Stimulated activated CD4-positive, alpha-beta T cell treated with anti-CD3 and anti-CD28 coated beads, Interleukin-12 subunit alpha, Interleukin-12 subunit beta, amount 100 ng/mL, for 48 hours (primary cell): ENCODE results near the gene ADGRB3.

ENCODE experiments used
- DNase-seq, 3 donors: peaks; one replicate each; pipeline ENCODE4 v3.0.0-alpha.2; 2020; ENCODE audit warnings: low read depth in 2 of 3, low spot score in 1 of 3

ADGRB3 gene

DNA sequence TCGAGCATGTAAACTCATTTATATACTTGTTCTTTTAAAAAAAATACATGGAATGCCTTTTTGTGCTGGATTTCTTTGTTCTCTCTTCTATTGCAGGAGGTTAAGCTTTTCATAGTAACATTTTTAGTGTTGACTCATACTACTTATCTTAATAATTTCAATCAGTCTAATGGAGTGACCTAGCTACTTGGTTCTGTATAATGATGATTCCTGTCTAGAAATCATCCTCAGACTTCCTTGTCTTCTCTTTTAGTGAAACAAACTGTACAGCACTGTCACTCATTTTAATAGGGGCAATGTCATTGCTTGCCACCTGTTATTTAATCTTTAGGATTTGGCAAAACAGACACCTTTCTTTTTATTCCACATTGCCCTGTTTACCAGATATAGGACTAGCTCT lies 62.3 kb downstream of the ADGRB3 start:
- no peak for DNase-seq

DNA sequence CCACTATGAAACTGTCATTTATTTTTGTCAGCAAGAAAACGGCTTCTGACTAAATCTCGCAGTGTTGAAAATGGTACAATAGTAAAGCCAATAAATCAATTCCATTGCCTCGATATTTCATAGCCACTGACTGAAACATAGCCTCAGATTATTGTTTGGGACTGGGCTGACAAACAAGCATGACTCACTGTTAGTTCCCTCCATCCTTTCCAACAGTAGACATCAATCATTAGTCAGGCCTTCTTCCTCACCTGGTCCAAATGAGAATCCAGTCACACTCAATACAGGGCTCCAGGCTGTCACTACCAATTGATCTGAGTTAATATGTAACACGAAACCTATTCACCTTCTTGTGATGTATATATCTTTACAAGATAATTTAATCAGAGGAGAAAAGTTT lies 66.1 kb downstream of the ADGRB3 start:
- DNase-seq, result no peak

DNA sequence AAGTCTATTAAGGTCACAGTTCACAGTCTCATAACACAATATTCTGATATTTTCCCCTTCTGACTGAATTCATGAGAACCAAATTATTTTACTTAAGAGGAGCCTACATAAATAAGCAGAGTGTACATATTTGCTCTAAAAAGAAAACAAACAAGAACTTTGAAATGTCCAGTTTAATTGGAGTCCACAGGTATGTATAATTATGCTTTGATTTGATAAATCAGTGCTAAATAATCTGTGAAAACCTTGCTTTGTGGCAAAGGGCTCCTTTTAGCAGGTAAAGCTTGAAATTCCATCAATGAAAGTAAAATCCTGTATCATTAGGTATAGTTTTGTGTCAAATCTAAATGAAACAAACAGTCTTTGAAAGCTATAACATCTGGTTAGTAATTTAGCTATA lies 69.4 kb downstream of the ADGRB3 start:
- DNase-seq, result no peak

DNA sequence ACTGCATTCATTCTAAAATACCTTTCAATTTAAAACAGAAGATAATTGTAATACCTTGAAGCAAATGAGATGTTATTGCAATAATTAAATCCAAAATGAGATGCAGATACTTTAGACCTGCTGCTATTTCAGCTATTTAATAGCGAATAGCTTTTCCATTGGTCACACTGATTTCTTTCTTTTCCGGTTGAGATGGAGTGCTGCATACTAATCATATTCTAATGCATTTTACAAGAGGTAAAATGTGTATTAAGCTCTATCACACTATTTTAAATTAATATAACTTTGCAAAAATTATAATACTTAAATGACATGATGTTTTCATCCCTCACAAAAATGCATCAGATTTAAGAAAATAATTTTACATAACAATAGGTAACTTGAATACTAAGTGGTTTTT lies 74.0 kb downstream of the ADGRB3 start:
- no peak for DNase-seq

DNA sequence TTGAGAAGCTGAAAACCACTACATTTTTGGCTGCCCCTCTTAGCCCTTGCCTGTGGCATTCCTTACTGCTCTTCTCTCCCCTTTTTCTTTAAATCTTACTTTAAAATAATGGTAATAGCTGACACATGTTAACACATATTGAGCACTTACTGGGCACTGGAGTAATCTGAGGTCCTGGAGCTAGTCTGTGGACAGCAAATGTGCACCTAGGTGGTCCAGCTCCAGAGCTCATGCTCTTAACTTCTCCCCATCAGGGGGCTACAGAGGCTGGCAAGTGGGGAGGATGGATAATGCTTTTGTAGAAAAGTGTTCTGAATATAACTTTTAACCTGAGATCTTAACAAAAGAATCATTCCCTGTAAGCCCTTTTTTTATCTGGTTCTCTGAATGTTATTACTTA lies 74.8 kb downstream of the ADGRB3 start:
- no peak for DNase-seq

DNA sequence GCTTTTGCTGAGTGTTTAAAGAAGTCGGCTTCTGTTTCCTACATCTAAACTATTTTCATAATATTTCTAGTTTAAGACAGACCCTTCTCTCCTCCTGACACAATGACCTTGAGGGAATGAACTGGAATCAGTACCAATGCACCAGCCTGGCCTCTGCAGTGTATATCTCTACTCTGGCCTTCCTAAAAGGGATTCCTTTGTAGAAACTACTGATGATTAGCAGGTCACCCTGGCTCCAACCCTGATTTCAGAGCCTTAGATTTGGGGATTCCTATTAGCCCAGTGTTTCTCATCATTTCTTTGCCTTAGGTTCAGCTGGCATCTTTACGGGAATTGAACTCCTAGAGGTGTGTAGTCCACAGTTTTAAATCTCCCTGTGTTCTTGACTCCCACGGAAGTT lies 75.4 kb downstream of the ADGRB3 start:
- DNase-seq, result no peak

DNA sequence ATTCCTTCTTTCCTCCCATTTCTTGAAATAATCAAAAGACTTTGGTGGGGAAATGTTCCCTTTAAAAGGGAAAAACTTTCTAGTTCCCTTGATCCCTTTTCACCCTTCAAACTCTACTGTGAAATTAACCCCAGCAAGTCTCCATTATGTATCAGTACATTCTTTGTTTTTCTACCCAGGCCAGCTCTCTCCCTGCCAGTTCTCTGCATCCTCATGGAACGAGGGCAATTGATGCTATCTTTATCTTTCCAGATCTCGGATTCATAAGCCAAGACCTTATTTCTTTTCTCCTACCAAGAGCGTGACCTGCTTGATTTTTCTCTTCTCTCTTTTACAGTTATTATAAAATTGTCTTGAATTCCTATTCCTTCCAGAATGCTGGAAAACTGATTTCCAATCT lies 75.8 kb downstream of the ADGRB3 start:
- no peak for DNase-seq

DNA sequence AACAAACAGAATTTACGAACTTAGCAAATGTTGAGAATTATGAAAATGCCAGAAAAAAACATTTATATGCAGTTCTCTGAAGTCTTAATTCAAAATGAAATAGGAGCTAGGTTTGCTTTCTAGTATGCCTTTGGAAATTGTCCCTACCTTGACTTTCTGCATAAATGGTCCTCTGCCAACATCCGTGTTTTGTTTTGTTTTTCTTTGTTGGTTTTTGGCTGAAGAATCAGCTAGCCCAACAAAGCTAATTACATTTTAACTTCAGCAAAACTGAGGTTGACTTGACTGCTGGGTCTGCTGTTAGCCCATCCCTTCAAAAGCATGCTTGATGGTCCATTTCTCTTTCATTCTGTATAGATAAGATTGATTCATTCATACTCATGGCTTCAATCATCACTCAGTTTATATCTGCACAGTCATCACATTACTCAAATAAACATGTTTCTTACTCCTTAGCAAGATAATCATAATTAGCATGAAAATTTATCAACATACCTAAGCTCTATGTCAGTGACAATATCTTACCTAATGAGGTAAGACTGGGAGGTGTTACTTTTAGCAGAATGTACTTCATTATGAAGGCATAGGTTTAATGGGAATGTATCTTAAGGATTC lies 76.4 kb downstream of the ADGRB3 start:
- DNase-seq, result no peak

DNA sequence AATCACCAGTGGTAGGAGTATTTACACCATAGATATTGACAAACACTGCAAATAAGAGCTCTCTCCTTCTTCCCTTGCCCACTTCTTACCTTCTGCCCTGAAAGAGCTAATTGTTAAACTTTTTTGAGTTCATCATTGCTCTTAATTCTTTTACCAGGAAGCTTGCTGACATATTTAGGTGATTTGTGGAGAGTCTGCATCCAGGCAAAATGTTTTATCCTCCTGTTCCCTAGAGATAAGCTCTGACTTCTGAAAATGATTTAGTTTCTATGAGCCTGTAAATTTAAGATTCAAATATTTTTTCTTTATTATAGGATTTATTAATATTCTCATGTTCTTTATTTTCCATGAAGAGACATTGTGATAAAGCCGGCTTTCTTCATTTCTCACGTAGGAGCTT lies 81.5 kb downstream of the ADGRB3 start:
- no peak for DNase-seq

DNA sequence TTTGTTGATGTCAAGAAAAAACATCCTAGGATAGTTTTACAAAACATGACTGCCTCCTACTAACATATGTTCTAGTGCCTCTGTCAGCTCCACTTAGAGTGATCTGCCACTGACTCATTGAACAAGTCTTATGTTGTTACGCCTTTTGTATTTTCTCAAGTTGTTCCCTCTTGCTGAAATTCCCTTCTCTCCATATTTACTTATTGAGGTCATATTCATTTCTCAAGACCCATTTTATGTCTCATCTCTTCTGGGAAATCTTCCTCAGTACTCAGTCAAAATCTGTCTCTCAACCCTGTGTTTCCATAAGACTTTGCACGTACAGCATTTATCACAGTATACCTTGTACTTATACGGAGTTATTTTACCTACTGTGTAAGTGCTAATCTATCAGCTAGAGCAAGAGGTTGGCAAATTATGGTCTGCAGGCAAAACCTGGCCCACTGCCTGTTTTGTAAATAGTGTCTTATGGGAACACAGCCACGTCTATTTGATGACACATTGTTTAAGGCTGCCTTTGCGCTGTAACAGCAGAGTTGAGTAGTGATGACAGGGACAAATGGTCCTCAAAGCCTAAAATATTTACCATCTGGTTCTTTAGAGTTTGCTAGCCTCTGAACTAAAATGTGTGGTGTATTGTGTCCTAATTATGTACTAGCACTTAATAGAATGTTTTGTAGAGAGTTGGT lies 83.4 kb downstream of the ADGRB3 start:
- DNase-seq, result no peak

DNA sequence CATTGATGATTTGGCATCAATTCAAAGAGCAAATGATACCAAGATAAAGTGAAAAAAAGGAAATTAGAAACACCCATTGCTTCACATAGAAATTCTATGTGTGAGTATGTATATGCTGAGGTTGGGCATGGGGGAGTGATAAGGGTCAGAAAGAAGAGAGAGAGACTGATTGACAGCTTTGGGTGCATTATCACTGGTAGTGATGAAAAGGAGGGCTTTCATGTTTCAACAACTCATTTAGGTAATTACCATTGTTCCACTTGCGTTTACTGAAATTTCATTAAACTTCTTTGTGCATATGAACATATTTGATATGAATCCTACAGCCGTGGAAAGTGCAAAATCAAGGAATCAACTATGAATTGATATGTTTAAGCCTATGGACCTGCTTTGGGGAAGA lies 84.7 kb downstream of the ADGRB3 start:
- DNase-seq, result no peak

DNA sequence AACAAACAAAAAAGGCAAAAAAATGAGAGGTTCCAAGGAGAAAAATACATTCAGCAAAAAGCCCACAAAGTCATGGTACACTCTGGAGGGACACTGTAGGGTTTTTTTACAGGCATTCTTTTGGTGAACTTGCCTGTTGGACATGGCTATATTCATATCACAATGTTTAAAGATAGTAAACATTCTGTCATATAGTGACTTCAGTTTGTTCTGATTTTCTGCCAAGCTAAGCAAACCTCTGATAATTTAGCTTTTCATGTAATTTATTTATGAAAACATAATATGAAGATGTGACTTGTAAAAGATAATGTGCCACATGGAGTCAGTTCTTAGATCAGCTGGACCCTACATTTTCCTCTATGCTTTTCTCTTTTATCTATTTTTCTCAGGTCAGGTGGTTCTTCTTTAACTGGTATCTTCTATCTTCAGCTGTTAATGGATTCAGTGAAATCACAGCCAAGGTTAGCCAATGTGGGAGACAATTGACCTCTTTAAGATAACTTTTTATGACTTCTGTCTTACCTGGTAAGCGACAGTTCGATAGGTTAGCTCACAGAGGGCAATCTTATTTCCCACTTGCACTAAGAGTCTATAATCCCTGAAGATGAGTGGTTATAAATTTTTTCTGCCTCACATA lies 87.9 kb downstream of the ADGRB3 start:
- no peak for DNase-seq

DNA sequence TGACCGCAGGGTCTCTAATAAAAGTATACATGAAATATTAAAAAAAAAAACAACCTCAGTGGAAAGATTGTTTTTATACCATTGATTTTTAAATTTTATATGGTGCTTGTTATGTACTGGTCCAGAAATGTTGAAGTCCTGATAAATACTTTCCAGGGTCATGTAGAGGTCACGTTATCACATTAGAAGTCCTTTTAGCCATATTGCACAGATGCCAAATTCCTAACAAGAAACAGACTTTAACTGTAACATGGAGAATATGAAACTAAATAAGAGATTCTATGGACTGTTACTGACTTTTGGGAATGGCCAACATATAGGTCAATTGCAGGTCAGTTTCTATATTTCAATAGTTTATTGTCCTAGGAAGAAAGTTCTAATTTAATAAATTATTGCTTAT lies 89.0 kb downstream of the ADGRB3 start:
- no peak for DNase-seq

DNA sequence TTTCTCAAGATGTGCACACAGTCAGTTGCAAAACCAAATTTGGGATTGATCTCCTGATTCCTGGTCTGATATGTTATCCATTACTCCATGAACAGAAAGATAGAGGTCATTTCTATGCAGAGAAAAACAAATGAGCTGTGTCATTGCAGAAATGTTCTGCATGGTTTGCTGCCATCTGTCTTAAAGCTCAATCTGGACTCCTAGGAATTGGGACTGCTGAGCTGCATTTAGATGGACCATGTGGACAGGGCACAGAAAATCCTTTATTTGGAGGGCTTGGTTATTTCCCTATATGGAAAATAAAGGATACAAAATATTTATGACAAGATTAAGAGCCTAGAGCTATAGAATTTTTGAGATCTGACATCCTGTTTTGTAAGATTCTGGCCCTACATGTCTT lies 91.3 kb downstream of the ADGRB3 start:
- no peak for DNase-seq

DNA sequence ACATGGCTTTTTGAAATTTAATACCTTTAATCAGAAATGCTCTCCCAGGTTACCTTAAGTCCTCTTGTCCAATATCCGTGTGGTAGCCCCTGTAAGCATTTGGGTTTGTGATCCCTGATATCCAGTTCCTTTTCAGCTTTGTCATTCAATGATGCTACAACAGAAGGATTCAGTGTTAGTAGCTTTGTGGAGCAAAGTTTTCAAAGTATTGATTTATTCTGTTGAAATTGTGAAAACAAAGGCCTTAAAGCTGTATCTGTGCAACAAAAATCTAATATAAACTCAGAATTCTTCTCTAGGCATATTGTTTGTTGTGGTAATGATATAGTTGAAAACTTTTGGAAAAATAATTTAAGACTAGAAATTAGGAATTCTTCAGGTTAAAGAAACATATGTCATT lies 91.9 kb downstream of the ADGRB3 start:
- DNase-seq, result no peak

DNA sequence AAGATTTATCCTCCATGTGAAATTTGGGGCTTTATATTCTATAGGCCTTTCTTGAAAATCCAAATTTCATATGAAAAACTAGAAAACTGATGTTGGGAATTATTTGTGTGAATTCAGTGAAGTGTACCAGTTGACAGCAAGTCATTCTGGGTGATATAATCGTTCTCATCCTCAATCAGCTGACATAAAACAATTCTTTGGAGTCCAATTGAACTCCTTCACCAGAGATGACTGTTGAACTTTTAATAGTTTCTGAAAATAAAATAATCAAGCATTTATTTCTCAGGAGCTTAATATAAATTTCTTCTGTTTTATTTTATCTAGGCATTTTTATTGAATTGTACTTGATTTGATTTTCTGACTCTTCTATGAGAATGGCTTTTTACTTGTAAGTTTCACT lies 92.6 kb downstream of the ADGRB3 start:
- DNase-seq, result no peak

DNA sequence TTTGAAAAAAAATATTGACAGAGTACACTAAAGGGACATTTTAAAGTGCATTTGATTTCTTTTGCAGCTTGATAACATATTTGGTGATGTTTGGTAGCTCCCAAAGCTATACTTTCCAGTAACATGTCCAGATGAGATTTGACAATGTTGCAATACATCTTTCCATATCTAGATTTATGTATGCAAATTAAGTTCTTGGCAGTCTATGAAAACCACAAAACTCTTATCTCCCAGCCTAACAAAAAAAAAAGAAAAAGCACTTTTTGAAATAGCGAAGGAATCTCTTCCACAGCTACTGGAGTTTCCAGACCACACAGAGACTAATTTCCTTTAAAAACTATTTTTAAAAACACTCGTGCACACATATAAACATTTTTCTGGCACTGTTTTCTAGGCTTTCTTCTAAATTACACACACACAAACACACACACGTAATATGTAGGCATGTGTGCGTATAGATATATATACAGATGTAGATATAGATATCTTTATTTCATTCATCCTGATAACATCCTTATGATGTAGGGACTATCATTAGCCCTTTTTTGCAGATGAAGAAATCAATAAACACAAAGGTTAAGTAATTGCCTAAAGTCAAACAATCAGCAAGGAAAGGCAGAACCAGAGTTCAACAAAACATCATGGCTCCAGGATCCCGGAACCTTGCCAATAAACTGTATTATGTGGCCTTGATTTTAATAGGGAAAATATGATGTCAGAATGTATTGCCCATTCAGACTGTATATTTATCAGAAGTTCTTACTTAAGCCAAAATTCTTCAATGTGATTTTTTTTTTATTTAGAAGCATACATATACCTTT lies 93.3 kb downstream of the ADGRB3 start:
- DNase-seq, result no peak

DNA sequence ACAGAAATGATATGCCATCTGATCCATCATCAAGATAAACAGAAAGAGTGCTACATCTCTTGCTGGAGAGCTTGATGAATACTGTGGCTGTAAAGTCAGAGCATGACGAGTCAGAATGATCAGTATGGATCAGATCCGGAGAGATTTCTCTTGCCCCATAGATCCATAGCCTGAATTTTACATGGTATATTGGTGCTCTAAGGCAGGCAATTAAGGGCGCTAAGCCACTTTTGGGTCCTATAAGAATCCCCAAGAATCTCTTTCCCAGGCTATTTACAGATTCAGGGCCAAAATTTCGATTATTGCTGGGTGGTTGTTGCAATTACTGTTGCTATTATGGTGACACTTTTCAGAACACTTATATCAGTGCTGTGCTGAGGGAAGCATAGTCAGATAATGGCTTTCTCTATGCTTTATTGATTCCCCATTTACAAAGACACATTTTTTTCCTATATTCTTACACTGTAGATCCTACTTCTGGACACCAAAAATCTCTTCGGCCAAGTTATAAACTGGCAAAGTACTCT lies 94.4 kb downstream of the ADGRB3 start:
- no peak for DNase-seq

DNA sequence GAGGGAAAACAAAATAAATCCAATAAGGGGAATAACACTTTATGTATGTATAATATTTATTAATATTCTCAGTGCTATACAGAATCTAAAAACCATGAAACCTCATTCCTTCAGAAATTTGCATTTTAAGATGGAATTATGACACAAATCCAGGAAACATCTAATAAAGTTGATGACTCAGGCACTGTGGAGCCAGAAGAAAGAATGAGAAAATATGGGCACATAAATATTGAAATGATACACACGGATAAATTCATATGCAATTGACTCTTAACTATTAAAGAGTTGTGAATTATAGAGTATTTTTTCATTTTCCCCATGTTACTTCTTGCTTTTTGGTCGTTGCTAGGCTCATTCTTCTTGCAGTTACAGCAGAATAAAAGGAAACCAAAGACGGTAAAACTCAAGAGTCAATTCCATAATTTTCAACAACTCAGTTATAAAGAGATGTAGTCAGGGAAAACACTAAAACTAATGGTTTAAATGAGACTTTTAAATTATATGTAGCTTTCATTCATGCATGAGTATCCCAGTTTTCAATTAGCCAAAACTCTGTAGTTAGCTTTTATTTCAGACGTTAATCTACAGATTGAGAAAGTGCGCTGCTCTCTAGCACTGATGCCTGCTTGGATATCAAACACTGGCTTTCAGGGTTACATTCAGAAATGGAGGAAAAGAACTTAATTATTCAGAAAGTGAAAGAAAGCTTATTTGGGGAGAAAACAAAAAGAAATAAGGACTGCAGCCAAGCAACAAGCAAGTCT lies 95.4 kb downstream of the ADGRB3 start:
- no peak for DNase-seq

DNA sequence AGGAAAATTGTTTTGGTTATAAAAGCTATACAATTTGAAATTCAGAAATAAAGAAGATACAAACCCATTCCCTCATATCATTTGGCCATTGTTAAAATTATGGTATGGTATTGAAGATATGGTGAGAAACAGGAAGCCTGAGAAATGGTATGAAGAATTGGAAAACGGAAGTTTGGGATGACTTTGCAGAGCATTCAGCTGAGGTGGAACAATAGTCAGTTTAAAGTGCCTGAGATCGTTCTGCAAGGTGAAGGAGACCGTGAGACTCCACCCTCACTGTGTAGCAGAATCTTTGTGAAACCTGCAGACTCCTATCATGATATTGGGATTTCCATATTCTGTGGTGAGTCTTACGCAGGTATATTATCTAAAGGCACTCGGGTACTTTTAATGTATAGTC lies 97.3 kb downstream of the ADGRB3 start:
- no peak for DNase-seq

DNA sequence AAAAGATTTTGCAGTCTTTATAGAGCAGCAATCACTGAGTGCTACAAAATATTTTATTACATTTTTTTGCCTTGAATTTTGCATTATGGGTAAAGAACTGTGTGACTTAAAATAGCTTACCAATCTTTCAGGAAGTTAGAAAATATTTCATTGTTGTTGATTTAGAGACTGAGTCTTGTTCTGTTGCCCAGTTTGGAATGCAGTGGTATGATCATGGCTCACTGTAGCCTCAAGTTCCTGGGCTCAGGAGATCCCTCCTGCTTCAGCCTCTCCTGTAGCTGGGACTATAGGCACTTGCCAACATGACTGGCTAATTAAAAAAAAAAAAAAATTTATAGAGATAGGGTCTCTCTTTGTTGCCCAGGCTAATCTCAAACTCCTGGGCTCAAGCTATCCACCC lies 100.8 kb downstream of the ADGRB3 start:
- no peak for DNase-seq
